ENCODE data around the gene LAMB3.

Gene LAMB3

DNA sequence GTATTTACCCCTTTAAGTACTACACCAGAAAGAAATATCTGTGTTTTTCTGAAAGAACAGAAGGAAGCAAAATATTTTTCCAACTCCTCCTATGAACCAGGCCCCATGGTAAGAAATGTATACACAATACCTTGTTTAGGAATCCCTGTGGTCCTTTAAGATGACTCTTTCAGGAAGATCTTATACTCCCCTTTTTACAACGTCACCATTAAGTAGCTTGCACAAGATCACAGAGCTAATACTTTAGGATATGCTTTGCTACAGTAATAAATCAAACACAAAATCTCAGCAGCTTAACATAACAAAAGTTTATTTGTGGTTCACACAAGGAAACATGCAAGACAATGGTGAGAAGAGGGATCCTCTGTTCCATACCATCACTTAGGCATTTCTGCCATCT, 8.8 kb upstream of the LAMB3 start:
- DNase-seq (ENCODE audit: low spot score) = no peak

DNA sequence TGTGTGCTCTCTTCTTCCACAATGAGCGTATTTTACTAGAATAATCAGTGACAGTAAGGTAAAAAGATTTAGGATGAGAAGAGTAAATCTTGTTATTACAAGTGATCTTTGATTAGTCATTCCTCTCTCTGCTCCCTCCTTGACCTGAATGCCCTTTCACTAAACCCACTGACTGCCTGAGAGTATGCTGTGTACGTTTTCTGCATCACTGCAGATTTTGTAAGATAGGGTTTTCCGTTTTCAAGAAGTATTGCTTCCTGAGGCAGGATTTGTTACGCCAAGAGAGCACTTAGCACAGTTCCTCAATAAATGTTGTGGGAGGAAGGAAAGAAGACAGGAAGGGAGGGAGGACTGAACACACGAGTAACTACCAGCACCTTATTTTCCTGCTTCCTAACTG, 7.7 kb upstream of the LAMB3 start:
- DNase-seq (ENCODE audit: low spot score) = no peak

DNA sequence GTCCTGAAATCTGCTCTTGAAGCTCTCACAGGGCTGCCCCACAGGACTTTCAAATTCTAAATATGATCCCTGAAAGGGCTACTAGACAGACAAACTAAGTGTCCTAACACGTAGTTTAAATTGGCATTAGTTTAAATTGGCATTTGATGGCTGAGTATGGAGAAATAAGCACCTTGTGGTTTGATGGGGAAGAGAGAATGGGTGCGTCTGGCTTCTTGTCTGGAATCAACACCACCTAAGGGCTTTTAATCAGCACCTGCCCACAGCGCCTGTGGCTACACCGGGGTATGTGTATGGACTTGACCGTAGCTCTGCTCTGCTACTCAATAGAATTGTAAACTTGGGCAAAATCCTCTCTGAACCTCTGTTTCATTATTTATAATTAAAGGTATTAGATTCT, 5.7 kb upstream of the LAMB3 start:
- DNase-seq (ENCODE audit: low spot score) = no peak

DNA sequence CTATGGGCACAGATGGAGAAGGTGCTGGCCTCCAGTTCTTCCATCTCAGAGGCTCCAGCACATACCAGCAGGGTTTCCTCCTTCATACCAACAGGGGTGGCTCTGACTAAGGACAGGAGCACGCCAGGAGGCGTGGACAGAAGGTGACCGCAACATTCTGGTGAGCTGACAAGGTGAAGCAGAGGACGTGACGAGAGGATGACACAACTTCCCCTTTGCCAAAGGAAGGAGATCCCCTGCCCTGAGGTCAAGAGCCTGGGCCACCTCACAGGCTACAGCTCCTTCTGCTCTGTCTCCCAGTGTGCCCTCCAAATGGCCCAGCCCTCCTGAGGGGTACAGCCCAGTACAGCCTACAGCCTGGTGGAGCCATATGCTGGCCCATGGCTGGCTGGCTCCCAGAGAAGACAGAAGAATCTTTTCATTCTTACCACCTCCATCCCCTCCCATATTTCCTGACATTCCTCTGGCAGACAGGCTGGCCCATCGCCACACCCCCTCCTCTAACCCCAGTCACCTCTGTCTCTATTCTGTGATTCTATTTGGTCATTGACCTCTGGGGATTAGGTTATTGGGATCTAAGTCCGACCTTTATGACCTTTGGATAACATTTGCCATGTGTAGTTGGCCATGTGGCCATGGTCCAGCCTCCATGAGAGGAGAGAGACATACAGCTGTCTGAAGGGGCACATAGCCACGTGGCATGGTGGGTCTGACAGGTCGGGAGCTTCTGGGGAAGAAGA, 5.1 kb upstream of the LAMB3 start:
- DNase-seq (ENCODE audit: low spot score) = no peak

DNA sequence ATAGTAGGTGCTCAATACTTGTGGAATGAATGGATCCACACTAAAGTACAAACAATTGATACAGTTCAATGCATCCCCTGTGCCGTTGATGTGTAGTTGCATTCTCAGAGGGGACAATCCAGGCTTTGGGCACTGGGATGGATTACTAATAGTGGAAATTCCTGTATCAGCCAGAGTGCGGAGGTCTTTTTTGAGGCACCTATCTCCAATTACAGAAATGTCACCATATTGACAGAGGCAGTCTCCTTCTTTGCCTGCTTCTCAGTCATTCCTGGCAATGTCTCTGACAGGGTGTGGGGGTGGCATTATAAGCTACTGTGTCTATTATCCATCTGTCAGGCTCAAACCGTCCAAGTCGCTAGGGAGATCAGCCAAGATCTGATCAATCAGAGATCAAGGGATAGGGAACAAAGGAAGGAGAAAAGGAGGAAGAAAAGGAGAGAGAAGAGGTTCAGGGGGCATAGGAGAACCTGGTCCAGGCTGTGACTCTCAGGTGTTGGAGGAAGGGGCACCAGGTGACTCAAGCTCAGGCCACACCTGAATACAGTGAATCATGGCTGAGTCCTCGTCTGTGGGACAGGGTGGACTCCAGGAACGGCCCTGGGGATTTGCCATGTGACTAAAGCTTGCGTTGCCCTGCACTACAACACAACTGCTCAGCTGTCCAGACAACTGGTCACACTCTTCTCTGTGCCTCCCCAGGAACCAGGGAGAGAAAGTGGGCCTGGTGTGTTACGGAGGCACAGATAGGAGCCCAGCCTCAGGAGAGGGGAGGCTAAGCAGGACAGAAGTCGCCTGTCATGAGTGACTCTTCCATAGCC, 3.4 kb upstream of the LAMB3 start:
- no peak for DNase-seq (ENCODE audit: low spot score)

DNA sequence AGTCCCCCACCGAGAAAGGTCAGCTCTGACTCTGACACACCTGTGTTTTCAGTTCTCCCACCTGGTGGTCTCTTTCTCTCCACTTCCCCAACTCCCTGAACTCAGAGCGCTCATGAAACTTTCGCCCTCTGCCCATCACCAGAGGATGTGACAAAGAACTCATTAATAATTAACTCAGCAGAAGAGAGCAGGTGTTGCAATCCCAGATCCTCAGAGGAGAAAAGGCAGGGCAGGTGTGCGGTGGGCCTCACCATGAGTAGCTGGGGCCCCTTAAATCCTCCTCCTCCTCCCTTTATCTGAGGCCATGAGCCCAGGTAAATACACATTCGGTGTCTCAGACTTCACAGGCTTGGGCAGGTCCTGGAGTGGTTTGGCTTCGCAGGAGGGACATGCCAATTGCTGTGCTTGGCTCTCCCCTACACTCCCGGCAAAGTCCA, 1.7 kb upstream of the LAMB3 start:
- no peak for DNase-seq (ENCODE audit: low spot score)

DNA sequence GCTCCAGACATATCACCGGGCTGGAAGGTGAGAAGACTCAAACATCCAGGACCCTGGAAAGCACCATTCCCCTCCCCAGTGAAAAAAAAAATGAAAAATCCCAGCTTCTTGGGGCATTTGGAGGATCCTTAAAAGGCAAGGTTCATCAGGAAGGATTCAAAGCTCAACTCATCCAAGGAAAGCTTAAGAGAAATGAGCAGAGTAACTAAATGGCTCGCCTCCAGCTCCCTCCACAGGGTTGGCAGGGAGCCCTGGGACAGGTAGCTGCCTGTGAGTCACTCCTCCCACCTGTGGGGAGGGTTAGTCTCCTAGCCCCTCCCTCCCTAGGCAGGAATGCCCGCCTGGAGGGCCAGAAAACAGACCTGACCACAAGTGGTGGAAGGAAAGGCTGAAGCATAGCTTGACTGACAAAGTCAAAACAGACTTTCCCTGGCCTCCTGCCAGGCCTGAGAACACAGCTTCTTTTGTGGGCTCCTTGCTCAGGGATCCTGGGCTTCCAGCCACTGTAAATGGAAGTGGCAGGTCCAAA, 712 bp upstream of the LAMB3 start:
- DNase-seq (ENCODE audit: low spot score) = no peak

DNA sequence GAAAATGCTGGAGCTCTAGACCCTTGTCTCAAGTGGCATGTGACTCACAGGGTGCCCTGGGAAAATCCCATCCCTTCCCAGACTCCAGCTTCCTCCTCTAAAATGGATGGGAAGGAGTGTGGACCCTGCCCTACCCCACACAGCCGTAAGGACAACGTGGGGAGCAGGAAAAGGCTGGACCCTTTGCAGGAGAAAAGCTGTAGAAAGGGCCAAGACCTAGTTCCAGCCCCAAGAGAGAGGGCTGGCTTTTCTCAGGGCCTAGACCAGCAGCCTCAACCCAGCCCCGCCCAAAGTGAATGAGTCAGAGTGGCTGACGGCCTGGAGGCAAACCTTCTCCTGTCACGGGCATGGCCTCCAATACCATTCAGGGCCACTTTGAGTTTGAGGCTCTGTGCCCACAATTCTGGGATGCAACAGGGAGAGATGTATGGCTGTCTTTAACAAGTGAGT, 1.1 kb downstream of the LAMB3 start:
- DNase-seq (ENCODE audit: low spot score) = no peak

DNA sequence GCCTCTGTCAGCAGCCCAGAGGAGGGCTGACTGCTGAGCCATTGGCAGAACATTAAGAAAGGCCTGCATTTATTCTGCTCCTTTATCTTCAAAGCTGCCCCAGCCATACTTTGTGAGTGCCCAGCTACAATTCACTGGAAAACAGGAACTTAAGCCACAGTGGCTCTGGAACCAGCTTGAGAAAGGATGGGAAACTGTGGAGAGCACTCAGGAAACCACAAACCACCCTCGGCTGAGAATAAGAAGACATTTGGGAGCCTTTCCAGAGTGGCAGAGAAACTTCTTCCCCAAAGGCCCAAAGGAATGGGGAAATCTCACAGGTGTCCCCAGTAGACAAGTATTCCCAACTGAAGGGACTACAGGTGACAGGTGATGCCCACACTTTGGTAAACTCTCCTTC, 1.8 kb downstream of the LAMB3 start:
- no peak for DNase-seq (ENCODE audit: low spot score)

DNA sequence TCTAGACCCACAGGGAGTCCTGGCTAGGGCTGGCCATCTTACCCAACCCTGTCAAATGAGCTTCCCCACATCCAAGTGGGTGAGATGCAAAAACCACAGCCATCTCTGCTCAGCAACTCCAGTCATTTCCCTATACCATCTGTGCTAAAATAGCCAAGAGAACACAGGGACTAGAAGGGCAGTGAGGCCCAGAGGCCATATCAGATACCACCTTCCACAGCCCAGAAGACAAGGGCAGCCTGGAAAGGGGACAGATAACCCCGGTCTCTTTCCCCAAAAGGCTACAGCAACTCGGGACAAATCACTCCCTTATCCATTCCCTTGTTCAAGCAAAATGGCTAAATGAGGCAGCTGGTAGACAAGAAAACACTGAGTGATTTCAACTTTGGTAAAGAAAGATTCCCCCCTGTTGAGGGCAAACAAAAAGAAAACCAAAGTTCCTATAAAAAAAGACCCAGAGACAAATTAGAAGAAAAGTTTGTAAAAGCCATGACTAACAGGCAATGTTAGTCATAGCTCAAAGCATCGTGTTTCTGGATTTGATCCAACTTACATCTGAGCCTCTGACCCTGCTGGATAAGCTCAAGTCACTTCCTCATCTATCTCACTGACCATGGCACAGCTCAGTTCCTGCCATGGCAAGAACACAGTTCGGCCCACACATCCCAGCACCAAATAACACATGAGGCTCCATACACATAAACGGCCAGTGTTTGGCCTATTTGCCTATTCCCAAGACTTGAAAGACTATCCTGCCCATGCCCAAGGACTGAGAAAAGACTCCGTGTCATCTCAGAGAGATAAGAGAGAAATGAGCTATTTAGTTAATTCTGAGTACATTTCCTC, 3.1 kb downstream of the LAMB3 start:
- DNase-seq (ENCODE audit: low spot score) = no peak

DNA sequence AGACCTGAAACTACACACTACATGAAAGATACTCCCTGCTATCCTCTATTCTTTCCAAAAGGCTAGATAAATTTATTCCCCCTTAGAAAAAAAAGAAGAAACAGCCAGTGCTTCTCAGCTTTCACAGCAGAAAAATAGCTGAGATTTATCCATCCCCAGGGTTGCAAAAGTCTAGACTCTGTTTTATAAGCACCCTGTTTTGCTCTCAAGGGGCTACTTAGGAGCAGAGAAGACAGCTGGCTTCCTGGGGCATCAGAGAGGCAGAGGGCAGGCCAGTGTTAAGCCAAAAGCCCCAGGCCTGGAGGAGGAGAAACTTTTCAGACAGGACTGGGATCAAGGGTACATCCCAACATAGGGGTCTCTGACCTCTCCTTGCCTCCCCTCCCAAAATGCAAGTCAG, 3.9 kb downstream of the LAMB3 start:
- no peak for DNase-seq (ENCODE audit: low spot score)

DNA sequence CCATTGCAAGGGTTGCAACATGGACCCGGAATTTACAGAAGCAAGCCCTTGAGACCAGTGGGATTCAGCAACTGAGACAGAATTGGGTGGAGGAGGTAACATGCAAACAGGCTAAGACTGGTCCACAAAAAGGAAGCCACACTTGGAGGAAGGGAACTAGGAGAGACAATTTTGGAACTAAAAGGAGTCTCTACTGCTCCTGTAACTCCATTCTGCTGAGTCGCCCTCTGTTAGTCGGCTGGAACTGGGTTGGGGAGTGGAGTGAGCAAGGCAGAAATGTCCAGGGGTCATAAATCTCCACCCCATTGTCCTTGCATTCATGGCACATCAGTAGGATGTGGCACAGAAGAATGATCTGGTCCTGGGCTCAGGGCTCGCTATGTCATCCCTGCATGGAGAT, 5.1 kb downstream of the LAMB3 start:
- DNase-seq (ENCODE audit: low spot score) = no peak

DNA sequence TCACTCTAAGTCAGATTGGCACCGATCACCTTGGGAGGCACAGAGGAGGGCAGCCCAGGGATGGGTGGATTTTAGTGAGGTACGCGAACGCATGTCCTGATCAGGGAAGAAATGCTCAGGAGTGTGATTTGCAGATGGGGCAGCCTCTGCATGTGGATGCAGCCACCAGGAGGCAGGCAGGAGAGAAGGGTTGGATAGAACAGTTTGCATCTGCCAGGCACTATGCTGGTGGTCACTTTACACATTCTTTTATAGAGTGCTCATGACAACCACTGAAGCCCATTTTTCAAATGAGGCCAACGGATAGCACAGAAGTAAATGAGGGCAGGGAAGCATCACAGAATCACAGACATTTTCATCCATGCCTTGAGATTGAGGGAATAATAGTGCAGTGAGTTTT, 5.7 kb downstream of the LAMB3 start:
- no peak for DNase-seq (ENCODE audit: low spot score)

DNA sequence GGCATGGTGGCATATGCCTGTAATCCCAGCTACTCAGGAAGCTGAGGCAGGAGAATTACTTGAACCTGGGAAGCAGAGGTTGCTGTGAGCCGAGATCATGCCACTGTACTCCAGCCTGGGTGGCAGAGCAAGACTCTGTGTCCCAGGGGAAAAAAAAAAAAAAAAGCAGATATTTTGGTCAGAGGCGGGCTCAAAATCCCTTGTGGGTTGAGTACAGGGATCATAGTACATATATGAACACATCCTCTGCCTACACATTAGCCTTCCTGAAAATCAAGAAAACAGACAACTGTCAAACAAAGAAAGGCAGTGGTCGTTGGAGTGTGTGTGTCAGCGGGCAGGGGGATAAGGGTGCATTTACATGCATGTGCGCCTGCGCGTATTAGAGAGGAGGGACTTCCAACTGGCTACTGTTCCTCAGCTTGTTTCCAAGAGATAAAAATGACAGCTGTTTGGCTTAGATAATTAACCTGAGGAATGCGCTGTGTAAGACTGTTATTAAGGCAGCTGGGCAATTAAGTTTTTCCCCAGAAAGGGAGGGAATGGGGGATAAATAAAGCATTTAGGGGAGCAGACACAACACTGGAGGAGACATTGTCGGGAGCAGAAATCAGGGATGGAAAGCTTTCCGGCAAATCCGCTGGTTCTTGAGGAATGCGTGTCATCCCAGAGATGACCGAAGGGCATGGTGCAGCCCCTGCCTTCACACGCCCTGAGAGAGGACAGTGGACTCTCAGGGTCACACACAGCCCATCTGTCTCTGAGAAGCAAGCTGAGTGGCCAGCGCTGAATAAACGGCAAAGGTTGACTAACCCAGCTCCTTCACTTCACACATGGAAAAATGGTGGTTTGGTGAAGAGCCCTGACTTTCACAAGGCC, 6.4 kb downstream of the LAMB3 start:
- DNase-seq (ENCODE audit: low spot score) = no peak

DNA sequence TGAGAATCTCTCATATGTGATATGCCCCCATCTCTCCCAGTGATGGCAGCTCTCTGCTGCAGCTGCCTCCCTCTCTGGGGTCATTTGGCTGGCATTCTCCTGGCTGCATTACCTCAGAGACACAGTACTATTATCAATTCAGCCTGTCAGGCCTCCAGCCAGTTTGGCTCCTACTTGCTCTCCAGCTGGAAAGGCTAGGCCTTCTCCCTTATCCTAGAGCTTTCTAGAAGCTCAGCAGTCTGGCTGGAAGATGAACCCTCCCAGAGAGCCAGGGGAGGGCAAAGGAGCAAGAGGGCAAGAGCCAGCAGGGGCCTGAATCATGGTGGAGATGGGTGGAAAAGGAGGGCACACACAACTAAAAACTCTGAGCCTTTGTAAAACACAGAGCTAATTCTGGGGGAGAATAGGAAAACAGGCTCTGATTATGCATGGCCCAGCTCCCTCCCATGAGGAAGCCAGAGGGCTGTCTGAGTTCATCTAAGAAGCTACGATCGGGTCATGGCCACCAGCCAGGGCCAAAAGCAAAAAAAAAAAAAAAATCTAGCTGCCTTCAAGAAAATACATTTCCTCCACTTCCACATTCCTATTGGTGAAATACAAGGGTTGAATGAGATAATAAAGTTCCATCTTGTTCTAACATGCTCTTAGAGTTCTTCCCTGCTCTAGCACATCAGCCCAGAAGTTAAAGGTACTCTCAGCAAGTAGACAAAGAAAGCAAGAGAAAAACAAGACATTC, 8.8 kb downstream of the LAMB3 start:
- DNase-seq (ENCODE audit: low spot score) = no peak

DNA sequence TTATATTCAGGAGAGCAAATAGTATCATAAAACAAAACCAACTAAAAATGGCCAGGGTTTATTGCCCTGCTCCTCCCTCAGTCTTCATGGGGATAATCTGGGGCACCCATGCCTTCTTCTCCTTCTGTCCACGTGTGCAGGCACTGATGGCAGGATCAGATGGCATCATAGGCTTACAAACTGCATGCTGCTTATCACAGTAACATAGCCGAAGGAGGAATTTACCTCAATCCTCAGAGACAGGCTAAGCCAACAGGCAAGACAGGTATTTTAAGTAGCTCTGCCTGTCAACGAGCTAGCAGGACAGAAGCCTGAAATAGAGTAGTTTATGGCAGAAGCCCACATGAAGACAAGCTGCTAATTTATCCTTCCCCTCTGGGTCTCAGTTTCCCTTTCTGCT, 9.4 kb downstream of the LAMB3 start:
- no peak for DNase-seq (ENCODE audit: low spot score)

DNA sequence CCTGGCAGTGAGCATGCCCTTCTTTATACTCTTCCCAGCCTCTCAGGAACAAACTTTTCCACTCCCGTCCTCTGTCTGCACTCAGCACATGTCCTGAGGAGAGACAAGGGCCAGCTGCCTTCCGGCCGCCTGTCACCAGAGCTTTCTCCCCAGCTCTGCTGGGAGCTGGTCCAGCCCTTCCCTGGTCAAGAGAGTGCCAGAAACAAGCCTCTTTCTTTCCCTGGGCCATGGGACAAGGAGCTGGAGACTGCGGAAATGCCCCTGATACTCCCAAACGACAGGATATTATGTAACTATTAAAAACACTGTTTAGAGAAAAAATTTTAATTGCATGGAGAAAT, 10.4 kb downstream of the LAMB3 start:
- DNase-seq (ENCODE audit: low spot score) = no peak

DNA sequence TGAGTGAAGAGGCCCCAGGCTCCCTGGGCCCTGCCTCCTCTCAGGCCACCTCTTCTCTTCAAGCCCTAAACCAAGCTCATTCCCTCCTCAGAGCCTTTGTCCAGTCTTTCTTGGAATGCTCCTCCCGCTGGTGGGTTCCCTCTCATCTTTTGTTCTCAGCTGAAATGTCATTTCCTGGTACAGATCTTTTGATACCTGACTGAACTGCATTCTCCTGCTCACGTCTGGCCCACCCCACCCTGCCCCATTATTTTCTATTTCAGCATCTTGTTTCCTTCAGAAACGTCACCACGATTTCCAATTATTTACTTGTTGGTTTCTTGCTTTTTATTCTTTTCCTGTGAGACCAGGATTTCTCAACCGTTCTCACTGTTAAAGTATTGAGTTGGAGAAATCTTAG, 16.4 kb downstream of the LAMB3 start:
- DNase-seq (ENCODE audit: low spot score) = no peak

DNA sequence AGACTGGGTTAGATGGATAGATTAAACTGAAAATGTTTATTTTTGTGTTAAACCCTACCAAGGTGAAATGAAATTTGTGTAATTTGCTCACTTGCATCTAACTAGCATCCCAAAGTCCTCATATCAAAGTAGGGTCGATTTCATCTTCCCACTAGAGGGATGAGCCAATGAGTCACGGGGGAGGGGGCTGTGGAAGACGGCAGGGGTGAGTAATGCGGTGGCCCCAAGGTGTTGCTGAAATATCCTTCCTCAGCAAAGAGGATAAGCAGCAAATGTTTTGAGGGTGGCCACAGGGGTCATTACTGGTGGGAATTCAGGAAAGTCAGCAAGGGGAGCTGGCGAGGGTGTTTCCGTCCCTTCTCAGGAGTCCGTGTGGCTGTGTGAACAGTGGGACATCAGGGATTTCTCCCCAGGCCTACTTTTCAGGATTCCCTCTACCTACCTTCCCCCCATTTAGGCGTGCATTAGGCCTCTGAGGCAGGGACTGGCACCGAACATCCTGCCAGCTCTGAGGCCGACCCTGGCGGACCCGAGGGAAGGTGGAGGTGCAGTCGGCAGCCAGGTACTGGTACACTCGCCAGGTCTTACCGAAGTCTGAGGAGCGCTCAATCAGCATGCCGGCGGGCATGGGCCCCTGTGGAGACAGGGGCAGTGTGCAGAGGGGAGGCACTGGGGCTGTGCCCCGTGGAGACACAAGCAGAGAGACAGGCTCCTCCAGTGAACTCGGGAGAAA, 18.1 kb downstream of the LAMB3 start:
- DNase-seq (ENCODE audit: low spot score) = no peak

DNA sequence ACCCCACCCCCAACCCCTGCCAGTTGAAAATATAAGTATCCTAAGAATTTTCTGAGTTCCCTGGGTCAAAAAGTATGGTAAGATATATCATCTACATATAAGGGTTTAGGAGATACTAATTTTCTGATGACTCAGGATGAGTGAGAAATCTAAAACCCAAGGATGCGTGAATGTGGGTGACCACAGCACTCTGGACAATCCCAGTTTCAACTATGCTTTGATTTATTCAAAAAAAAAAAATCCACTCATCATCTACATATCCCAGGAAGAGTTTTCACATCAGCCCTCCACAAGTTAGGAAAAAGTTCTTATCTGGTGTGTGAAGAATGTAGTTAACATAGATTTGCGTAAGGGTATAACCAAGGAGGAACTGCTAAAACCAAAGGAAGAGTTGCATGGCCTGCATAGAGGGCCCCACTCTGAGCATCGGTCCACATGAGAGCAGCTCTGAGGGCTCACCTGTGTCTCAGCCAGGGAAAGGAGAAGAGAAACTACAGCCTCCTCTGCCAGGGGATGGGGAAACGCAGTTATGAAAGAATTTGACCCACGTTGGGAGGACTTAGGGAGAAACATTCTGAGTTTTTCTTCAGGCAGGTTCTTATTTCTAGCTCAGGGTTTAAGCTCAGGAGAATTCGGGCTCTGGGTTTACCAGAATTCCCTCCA, 18.8 kb downstream of the LAMB3 start:
- no peak for DNase-seq (ENCODE audit: low spot score)
